Ishikawa (cell line): ENCODE measurements around the gene LRFN2.

Experiments
- CEBPB ChIP-seq: IDR thresholded peaks from 2 replicates; pipeline ENCODE4 v1.6.1; 2012
- CREB1 ChIP-seq: IDR thresholded peaks from 2 replicates; pipeline ENCODE4 v1.6.1; 2012; ENCODE audit warnings: low read depth
- EGR1 ChIP-seq: IDR thresholded peaks from 2 replicates; pipeline ENCODE4 v1.6.1; 2012
- EP300 ChIP-seq: IDR thresholded peaks from 2 replicates; pipeline ENCODE4 v1.6.1; 2012; ENCODE audit warnings: borderline replicate concordance
- MAX ChIP-seq: IDR thresholded peaks from 2 replicates; pipeline ENCODE4 v1.6.1; 2012
- NFIC ChIP-seq: IDR thresholded peaks from 2 replicates; pipeline ENCODE4 v1.6.1; 2012
- RAD21 ChIP-seq: IDR thresholded peaks from 2 replicates; pipeline ENCODE4 v1.6.1; 2012; ENCODE audit warnings: low read depth
- REST ChIP-seq: IDR thresholded peaks from 2 replicates; pipeline ENCODE4 v1.6.1; 2012; ENCODE audit warnings: low read depth, mild to moderate bottlenecking
- TCF12 ChIP-seq: IDR thresholded peaks from 2 replicates; pipeline ENCODE4 v1.6.1; 2012; ENCODE audit warnings: low read depth
- TEAD4 ChIP-seq: IDR thresholded peaks from 2 replicates; pipeline ENCODE4 v1.6.1; 2012
- YY1 ChIP-seq: IDR thresholded peaks from 2 replicates; pipeline ENCODE4 v1.6.1; 2012; ENCODE audit warnings: low read depth
- ZBTB7A ChIP-seq: IDR thresholded peaks from 2 replicates; pipeline ENCODE4 v1.6.1; 2012; ENCODE audit warnings: low read depth

GRCh38 chr6:40484066-40484465 lies 103.1 kb downstream of the LRFN2 start:
- TF ChIP-seq YY1 (no peak), EP300 (no peak), TCF12 (no peak), ZBTB7A (no peak), TEAD4 (no peak), CEBPB (no peak), EGR1 (no peak), MAX (no peak), REST (no peak), RAD21 (no peak), CREB1 (no peak), NFIC (no peak)
